K562 (cell line): Measurements from ENCODE around the gene CHRNE. TPM values are rescaled to one million over a fixed set of nuclear protein-coding genes. Genes with fewer than 3 reads are reported as not detected.
A peak's percentile ranks its signal among the peaks of the same experiment; 100 is the strongest.

Source experiments
- CBX8 ChIP-seq: fragments of 200-600 bp; sonication (generic); IDR thresholded peaks from 2 replicates; pipeline ENCODE4 v1.6.1; 2012; ENCODE audit warnings: borderline replicate concordance, mixed run types, low read depth, mild to moderate bottlenecking, moderate library complexity, mixed read lengths, low read length, control low read depth, inconsistent platforms; ENCODE audit not compliant: poor library complexity, severe bottlenecking; ENCODE audit errors: extremely low read depth
- CREBBP ChIP-seq: IDR thresholded peaks from one replicate; pipeline ENCODE4 v1.6.1; 2012; ENCODE audit warnings: low read depth, mild to moderate bottlenecking, control low read depth, inconsistent platforms, low read length
- DPF2 ChIP-seq: fragments of 450-650 bp; IDR thresholded peaks from 2 replicates; pipeline ENCODE4 v1.6.1; 2016
- E2F3 ChIP-seq: fragments of 250-450 bp; sonication (Bioruptor Pico); IDR thresholded peaks from 2 replicates; pipeline ENCODE4 v1.4.0; 2020; ENCODE audit warnings: mild to moderate bottlenecking
- EZH2 ChIP-seq: IDR thresholded peaks from 2 replicates; pipeline ENCODE4 v1.6.1; 2012; ENCODE audit warnings: low read depth, mild to moderate bottlenecking, inconsistent platforms, low read length, borderline replicate concordance
- NCOR1 ChIP-seq: fragments of 450-650 bp; IDR thresholded peaks from 2 replicates; pipeline ENCODE4 v1.6.1; 2016; ENCODE audit warnings: mild to moderate bottlenecking, moderate library complexity
- PYGO2 ChIP-seq: fragments of 450-650 bp; IDR thresholded peaks from 2 replicates; pipeline ENCODE4 v1.6.1; 2016; ENCODE audit warnings: mild to moderate bottlenecking, missing genetic modification characterization, moderate library complexity, missing compliant biosample characterization
- RBM17 ChIP-seq: fragments of 200-400 bp; formaldehyde crosslinking; IDR thresholded peaks from 2 replicates; pipeline ENCODE4 v1.6.1; 2017; ENCODE audit warnings: low read depth, mild to moderate bottlenecking, low read length, borderline replicate concordance
- RBM34 ChIP-seq: fragments of 200-400 bp; formaldehyde crosslinking; IDR thresholded peaks from 2 replicates; pipeline ENCODE4 v1.6.1; 2018; ENCODE audit warnings: low read length, borderline replicate concordance; ENCODE audit not compliant: insufficient read depth
- TOE1 ChIP-seq, 2 experiments: fragments of 450-650 bp in 1 of 2; sonication (generic) in 1 of 2; formaldehyde crosslinking in 1 of 2; IDR thresholded peaks; 2 replicates each; pipeline versions ENCODE4 v1.7.1 to v1.8.0; 2016 to 2022; ENCODE audit warnings: borderline replicate concordance in 2 of 2, mild to moderate bottlenecking in 2 of 2, antibody characterized with exemption in 1 of 2, inconsistent platforms in 1 of 2, low read depth in 1 of 2, missing genetic modification reagents in 1 of 2, moderate library complexity in 1 of 2
- YBX1 ChIP-seq: fragments of 450-650 bp; IDR thresholded peaks from 2 replicates; pipeline ENCODE4 v1.7.1; 2016; ENCODE audit warnings: mild to moderate bottlenecking
- ZC3H11A ChIP-seq: IDR thresholded peaks from 2 replicates; pipeline ENCODE4 v1.6.1; 2012; ENCODE audit warnings: low read depth, low read length, improper control_type of control experiment
- ZFP36 ChIP-seq: fragments of 150-350 bp; IDR thresholded peaks from 2 replicates; pipeline ENCODE4 v1.6.1; 2018; ENCODE audit warnings: low read length, low read depth; ENCODE audit not compliant: partially characterized antibody
- ZNF121 ChIP-seq: sonication (generic); formaldehyde crosslinking; conservative IDR thresholded peaks from 2 replicates; pipeline ENCODE4 v1.8.0; 2022; ENCODE audit warnings: missing genetic modification reagents
- ZNF143 ChIP-seq: sonication (generic); formaldehyde crosslinking; IDR thresholded peaks from 2 replicates; pipeline ENCODE4 v1.9.0; 2022; ENCODE audit warnings: mild to moderate bottlenecking, missing genetic modification reagents
- ZNF232 ChIP-seq: sonication (generic); formaldehyde crosslinking; IDR thresholded peaks from 2 replicates; pipeline ENCODE4 v1.8.0; 2022; ENCODE audit warnings: mild to moderate bottlenecking, missing genetic modification reagents
- ZNF507 ChIP-seq: conservative IDR thresholded peaks from 2 replicates; pipeline ENCODE4 v1.6.1; 2017; ENCODE audit warnings: missing genetic modification characterization, missing compliant biosample characterization
- ZSCAN29 ChIP-seq: fragments of 450-650 bp; IDR thresholded peaks from 2 replicates; pipeline ENCODE4 v1.6.1; 2017
- polyA plus RNA-seq, 8 experiments: library from polyadenylated mRNA; depleted of rRNA in 4 of 8; stranded (reverse) in 5 of 8; unstranded in 3 of 8; fragments of >200 nt; fragmentation: Nextera tagmentation in 2 of 8; fragmentation: Illumina TruSeq in 1 of 8; extraction: Ambion mirVana in 2 of 8; extraction: Trizol in 1 of 8; gene quantifications; 2 replicates each; pipeline versions ENCODE4 v1.2.1 to v1.2.3, GENCODE V29; 2011 to 2014; ENCODE audit warnings: inconsistent platforms in 1 of 8, missing spikeins in 1 of 8
- total RNA-seq, 7 experiments: library from RNA; depleted of rRNA in 6 of 7; stranded (reverse); fragments of >200 nt in 6 of 7; fragmentation: Illumina TruSeq in 2 of 7; extraction: Trizol in 2 of 7; gene quantifications; 2 replicates each; pipeline versions ENCODE4 v1.2.1 to v1.2.3, GENCODE V29; 2011 to 2021; ENCODE audit warnings: low replicate concordance in 1 of 7
- TF ChIP-seq, protein P1 (sequence below): fragments of 250-450 bp; sonication (Bioruptor Pico); IDR thresholded peaks from 2 replicates; pipeline ENCODE4 v1.8.0; 2022; ENCODE audit warnings: inconsistent platforms
- TF ChIP-seq, protein P2 (sequence below): fragments of 450-650 bp; formaldehyde crosslinking; IDR thresholded peaks from 2 replicates; pipeline ENCODE4 v1.4.0; 2020; ENCODE audit warnings: mild to moderate bottlenecking, moderate library complexity
- TF ChIP-seq, protein P3 (sequence below), 2 experiments: fragments of 450-650 bp in 1 of 2; IDR thresholded peaks; 2 replicates each; pipeline ENCODE4 v1.6.1; 2011 to 2017; ENCODE audit warnings: low read depth in 2 of 2, antibody characterized with exemption in 1 of 2, borderline replicate concordance in 1 of 2, low read length in 1 of 2, mild to moderate bottlenecking in 1 of 2, mixed read lengths in 1 of 2; ENCODE audit not compliant: control insufficient read depth in 1 of 2

CHRNE gene
- total and polyA plus RNA-seq, 9 of the 15 experiments (the other 6 are each of a cell fraction or from before 2014, with no cell fraction given), result not detected

DNA sequence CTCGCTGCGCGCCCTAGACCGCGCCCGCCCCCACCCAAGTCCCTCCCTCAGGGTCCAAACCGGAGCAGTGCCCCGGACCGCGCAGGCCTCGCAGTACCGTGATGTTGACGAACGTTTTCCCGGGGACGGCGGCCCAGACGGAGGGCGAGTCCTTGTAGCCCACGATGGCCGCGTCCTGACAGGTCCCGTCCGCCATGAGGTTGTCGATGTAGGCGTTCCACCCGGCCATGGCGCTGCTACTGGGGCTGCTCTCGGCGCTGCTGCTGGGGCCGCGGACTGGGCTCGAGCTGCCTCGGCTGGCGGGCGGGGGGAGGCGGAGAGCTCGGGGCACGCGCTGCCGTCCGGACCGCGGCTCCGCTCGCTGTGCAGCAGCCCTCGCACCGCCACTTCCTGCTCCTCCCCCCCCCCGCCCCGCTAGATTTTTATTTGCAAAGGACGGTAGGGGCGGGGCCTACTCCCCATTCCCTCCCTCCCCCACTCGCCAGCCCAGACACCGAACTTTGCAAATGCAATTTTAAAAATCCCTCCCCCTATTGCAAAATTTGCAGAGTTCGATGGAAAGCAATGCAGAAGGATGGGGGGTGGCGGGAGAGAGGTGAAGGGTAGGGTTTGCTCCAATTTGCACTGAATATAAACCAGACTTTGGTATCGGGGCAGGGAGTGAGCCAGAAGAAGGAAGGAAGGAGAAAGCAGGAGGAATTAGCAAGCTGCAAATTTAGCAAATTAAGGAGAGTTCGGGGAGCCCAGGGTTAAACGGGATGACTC lies 45.5 kb upstream of the CHRNE start, which contains the start of gene PFN1 (continued):
- TF ChIP-seq ZSCAN29 (no peak), NCOR1 (no peak), ZFP36 (no peak), TOE1 (IDR thresholded peaks at IDR 0.05; ENCODE audit: borderline replicate concordance) (peak; percentile 78), TOE1 (CRISPR knock-in tag; IDR thresholded peaks at IDR 0.05; ENCODE audit: borderline replicate concordance, low read depth) (no peak), ZNF232 (no peak), YBX1 (no peak), CREBBP (no peak), CBX8 (no peak), ZNF121 (CRISPR knock-in tag) (no peak), RBM34 (no peak), ZNF507 (tag) (no peak), PYGO2 (no peak), DPF2 (peak; percentile 70), ZC3H11A (no peak), ZNF143 (CRISPR knock-in tag) (no peak), E2F3 (CRISPR knock-in tag) (no peak), RBM17 (no peak), EZH2 (no peak)
- TF ChIP-seq, protein P1, sequence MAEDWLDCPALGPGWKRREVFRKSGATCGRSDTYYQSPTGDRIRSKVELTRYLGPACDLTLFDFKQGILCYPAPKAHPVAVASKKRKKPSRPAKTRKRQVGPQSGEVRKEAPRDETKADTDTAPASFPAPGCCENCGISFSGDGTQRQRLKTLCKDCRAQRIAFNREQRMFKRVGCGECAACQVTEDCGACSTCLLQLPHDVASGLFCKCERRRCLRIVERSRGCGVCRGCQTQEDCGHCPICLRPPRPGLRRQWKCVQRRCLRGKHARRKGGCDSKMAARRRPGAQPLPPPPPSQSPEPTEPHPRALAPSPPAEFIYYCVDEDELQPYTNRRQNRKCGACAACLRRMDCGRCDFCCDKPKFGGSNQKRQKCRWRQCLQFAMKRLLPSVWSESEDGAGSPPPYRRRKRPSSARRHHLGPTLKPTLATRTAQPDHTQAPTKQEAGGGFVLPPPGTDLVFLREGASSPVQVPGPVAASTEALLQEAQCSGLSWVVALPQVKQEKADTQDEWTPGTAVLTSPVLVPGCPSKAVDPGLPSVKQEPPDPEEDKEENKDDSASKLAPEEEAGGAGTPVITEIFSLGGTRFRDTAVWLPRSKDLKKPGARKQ, result no peak
- TF ChIP-seq, protein P2, sequence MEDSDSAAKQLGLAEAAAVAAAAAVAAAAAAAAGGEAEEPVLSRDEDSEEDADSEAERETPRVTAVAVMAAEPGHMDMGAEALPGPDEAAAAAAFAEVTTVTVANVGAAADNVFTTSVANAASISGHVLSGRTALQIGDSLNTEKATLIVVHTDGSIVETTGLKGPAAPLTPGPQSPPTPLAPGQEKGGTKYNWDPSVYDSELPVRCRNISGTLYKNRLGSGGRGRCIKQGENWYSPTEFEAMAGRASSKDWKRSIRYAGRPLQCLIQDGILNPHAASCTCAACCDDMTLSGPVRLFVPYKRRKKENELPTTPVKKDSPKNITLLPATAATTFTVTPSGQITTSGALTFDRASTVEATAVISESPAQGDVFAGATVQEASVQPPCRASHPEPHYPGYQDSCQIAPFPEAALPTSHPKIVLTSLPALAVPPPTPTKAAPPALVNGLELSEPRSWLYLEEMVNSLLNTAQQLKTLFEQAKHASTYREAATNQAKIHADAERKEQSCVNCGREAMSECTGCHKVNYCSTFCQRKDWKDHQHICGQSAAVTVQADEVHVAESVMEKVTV, result no peak
- TF ChIP-seq, protein P3, sequence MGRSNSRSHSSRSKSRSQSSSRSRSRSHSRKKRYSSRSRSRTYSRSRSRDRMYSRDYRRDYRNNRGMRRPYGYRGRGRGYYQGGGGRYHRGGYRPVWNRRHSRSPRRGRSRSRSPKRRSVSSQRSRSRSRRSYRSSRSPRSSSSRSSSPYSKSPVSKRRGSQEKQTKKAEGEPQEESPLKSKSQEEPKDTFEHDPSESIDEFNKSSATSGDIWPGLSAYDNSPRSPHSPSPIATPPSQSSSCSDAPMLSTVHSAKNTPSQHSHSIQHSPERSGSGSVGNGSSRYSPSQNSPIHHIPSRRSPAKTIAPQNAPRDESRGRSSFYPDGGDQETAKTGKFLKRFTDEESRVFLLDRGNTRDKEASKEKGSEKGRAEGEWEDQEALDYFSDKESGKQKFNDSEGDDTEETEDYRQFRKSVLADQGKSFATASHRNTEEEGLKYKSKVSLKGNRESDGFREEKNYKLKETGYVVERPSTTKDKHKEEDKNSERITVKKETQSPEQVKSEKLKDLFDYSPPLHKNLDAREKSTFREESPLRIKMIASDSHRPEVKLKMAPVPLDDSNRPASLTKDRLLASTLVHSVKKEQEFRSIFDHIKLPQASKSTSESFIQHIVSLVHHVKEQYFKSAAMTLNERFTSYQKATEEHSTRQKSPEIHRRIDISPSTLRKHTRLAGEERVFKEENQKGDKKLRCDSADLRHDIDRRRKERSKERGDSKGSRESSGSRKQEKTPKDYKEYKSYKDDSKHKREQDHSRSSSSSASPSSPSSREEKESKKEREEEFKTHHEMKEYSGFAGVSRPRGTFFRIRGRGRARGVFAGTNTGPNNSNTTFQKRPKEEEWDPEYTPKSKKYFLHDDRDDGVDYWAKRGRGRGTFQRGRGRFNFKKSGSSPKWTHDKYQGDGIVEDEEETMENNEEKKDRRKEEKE (IDR thresholded peaks at IDR 0.05; ENCODE audit: borderline replicate concordance in 1 of 2, control insufficient read depth in 1 of 2, low read depth in 2 of 2, low read length in 1 of 2), result no peak
